GM12872 (cell line): Measurements from ENCODE around the gene IRF2.

Source experiments
- TF ChIP-seq, protein P1 (sequence below): IDR thresholded peaks from 3 replicates; pipeline ENCODE4 v1.5.1; 2011; ENCODE audit warnings: low read depth, mild to moderate bottlenecking, low read length, moderate library complexity; ENCODE audit not compliant: insufficient read depth

The IRF2 gene

GRCh38 chr4:184373886-184374405 lies 100.4 kb downstream of the IRF2 start:
- TF ChIP-seq, protein P1, sequence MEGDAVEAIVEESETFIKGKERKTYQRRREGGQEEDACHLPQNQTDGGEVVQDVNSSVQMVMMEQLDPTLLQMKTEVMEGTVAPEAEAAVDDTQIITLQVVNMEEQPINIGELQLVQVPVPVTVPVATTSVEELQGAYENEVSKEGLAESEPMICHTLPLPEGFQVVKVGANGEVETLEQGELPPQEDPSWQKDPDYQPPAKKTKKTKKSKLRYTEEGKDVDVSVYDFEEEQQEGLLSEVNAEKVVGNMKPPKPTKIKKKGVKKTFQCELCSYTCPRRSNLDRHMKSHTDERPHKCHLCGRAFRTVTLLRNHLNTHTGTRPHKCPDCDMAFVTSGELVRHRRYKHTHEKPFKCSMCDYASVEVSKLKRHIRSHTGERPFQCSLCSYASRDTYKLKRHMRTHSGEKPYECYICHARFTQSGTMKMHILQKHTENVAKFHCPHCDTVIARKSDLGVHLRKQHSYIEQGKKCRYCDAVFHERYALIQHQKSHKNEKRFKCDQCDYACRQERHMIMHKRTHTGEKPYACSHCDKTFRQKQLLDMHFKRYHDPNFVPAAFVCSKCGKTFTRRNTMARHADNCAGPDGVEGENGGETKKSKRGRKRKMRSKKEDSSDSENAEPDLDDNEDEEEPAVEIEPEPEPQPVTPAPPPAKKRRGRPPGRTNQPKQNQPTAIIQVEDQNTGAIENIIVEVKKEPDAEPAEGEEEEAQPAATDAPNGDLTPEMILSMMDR = no peak

- TF ChIP-seq, protein P1 = no peak
These were observed 103.0 kb downstream of the IRF2 start for GRCh38 chr4:184371390-184371787.

DNA sequence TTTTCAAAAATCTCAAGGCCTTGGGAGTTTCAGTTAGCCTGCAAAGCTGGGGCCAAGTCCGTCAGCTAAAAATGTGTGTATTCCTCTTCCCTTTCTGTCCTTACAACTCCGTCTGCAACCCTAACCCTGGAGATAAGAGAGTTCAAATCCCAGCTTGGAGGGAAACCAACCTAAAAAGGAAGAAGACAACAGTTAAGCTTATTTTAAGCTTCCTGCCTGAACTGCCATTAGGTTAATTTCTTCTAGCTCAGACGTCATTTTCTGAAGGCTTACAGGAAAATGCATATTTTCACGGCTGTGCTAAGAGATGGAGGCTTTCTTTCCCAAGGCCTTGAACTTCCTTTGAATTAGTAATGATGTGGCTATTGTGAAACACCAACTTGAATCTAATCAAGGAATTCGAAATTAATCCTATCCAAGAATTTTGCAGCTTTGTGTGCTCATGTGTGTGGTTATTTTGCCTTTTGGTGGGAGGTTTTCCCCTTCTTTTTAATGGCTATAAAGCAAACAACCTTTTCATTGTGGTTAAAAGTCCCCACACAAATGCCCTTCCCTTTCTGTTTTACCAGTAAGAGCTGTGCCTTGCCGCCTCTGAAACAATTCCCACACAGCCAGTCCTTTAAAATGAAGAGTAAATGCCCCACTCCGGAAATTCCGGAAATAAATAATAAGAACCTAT lies 103.5 kb downstream of the IRF2 start:
- TF ChIP-seq, protein P1 = no peak

- TF ChIP-seq, protein P1 = no peak
These were observed 104.5 kb downstream of the IRF2 start for GRCh38 chr4:184369871-184370270.

DNA sequence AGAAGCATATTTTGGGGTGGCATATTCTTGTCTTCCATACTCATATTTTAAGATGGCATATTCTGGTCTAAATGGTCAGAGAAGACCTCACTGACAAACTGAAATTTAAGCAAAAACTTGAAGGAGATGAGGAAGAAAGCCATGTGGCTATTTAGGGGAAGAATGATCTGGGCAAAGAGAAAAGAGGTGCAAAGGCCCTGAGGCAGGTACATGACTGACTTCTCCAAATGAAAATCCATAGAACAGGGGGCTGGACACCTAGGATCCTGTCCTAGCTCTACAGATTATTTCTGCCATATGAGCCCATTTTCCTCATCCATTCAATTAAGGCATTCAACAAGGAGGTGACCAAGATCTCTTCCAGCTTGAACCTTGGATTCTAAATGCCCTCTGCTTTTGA lies 105.6 kb downstream of the IRF2 start:
- TF ChIP-seq, protein P1 = no peak

DNA sequence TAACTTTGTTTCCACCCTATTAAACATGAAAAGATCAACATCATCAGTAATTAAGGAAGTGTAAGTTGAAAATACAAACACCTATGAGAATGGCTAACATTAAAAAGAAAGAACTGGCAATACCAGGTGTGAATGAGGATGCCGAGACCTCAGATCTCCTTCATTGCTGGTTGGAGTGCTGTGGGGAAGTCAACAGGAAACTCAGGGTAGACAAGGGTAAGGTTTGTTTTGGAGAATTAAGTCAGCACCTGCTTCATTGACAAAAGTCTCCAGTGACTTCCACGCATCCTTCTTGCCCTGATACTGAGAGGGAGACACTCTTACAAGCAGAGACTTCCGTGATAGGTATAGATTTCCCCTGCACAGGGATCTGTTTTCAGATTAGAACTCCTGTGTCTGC lies 106.1 kb downstream of the IRF2 start:
- TF ChIP-seq, protein P1 = no peak

DNA sequence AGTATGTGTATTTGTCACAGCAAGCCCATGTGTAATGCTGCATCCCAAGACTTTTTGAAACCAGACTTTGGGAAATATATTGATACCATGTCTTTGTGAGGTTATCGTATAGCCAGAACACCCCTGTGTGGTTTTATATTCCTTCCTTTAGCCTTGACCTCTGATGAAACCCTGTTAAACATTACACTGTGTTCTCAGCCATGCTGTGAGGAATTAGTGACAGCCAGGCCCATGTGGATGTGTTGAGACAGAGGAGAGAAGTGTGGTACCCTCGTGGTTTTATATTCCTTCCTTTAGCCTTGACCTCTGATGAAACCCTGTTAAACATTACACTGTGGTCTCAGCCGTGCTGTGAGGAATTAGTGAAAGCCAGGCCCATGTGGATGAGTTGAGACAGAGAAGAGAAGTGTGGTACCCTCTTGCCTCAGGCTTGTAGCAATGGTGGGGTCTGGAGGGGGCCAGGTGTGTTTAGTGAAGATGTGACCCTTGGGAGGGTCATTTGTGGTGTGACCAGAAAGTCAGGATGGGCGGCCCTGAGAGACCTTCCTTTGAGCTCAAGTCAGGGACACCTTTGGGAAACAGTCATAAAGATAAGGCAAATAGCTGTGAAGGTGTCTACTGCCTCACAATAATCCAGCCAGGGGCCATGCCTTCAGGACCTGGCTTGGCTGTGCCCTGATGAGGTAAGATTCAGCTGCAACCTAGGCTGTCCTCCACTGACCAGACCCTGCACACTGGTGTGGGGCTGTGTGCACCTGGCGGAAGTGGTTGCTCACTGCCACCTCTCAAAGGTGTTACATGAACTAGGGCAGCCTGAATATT lies 110.0 kb downstream of the IRF2 start:
- TF ChIP-seq, protein P1 = no peak
